HG03039 (cell line): ENCODE measurements around the gene SLC41A2.
"Not testable (repeated sequence)": the region's sequence is repeated elsewhere in the genome, so short reads cannot be mapped to it uniquely, and the experiment has no call there.

Experiments
- ATAC-seq: cut with Tn5 transposase; IDR thresholded peaks from one replicate; pipeline ENCODE4 v1.9.1; 2021; ENCODE audit warnings: mild to moderate bottlenecking, moderate library complexity; ENCODE audit not compliant: unreplicated experiment

The SLC41A2 gene

DNA sequence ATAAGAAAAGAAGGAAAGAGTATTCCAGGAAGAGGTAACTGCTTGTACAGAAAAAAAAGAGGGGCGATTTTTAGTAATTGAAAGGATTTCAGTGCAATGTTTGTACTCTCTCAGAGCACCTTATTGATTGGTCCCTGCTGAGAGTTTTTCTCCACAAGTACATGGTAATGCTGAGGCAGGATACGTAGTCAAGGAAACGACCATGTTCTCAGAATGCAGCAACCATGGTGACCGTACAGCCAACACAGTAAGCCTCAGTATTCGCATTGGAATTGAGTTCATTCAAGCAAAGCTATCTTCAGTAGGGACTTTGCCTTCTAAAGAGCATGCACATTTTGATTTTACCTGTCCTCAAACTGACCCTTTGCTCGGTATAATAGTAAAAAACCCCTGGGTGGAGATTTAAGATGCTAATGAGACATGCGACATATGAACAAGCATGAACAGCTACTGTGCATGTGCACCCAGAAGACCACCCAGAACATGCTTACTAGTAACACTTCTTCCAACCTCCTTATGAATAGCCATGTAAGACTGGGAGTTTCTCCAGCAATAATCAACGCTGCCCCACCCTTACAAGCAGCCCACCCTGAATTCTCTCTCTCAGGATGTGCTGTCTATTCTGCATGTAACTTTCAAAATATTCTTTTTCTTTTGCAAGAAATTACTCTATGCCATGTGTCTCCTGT lies 6.2 kb upstream of the SLC41A2 start:
- no peak for ATAC-seq

DNA sequence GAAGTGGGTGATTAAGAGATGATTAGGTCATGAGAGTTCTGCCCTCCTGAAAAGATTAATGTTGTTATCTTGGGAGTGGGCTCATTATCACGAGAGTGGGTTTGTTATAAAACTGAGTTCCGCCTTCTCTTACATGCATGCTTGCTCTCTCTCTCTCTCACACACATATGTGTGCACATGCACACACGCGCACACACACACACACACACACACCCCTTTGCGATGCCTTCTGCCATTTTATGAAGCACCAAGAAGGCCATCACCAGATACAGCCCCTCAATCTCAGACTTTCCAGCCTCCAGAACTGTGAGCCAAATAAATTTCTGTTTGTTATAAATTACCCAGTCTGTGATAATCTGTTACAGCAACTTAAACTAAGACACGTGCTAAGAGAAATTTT lies 5.7 kb upstream of the SLC41A2 start:
- no peak for ATAC-seq

DNA sequence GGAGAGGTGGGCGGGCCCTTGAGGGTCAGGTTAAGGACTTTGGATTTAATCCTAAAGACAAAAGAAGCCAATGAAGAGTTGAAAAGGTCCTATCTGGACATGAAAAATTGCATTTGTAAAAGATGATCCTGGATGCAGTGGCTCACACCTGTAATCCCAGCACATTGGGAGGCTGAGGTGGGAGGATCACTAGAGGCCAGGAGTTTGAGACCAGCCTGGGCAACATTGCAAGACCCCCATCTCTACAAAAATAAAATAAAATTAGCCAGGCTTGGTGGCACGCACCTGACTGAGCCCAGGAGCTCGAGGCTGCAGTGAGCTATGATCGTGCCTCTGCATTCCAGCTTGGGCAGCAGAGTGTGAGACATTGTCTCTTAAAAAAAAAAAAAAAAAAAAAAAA lies 2.4 kb upstream of the SLC41A2 start:
- ATAC-seq, result no peak

DNA sequence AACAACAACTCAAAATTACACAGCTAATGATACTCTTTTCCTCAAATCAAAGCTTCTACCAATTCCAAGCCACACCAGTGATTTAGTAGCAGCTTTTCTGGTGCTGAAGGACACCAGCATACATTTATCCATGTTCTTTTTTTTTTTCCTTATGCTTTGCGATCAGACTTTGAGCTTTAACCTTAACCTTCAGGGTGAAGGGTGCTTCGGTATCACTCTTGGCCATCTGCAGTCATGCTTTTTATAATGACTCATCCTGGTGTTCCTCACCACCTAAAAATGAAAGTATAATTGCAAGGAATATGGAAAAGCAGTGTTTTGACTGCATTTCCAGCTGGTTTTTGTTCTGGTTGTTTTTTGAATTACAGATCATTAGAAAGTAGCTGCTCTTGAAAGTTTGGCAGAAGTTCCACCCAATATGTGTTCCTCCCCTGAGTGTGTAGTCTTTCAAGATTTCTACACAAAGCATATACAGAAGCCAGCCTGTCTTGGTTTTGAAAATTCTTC lies 1.3 kb upstream of the SLC41A2 start:
- no peak for ATAC-seq

DNA sequence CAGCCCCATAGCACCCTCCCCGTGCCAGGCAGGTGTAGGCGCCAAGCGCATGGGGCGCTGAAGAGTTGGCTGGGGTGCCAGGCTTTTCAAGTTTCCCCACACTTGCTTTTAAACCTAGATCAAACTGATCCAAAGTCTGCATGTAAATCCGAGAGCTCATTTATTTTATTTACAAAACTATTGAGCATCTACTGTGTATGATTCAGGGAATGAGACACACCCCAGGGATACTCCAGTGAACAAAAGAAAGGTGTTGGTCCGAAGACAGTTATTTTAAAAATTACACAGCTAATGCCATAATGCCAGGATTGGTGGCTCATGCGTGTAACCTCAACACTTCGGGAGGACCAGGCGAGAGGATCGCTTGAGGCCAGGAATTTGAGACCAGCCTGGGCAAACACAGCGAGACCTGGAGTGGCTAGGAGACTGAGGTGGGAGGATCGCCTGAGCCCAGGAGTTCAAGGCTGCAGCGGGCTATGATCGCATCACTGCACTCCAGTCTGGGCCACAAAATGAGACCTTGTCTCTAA lies 780 bp upstream of the SLC41A2 start:
- ATAC-seq, result no peak

DNA sequence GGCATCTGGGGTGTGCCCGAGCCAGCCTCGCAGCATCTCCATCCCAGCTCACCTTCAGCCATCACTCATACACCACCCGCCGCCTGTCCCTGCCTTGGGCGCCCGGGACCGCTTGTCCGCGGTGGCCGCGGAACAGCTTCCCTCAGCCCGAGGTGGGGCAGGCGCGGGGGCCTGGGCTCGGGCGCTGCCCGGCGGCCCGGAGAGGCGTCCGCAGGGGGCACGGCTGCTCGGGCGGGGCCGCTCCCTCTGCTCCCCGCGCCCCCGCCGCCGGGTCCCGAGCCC lies 430 bp downstream of the SLC41A2 start:
- no peak for ATAC-seq

DNA sequence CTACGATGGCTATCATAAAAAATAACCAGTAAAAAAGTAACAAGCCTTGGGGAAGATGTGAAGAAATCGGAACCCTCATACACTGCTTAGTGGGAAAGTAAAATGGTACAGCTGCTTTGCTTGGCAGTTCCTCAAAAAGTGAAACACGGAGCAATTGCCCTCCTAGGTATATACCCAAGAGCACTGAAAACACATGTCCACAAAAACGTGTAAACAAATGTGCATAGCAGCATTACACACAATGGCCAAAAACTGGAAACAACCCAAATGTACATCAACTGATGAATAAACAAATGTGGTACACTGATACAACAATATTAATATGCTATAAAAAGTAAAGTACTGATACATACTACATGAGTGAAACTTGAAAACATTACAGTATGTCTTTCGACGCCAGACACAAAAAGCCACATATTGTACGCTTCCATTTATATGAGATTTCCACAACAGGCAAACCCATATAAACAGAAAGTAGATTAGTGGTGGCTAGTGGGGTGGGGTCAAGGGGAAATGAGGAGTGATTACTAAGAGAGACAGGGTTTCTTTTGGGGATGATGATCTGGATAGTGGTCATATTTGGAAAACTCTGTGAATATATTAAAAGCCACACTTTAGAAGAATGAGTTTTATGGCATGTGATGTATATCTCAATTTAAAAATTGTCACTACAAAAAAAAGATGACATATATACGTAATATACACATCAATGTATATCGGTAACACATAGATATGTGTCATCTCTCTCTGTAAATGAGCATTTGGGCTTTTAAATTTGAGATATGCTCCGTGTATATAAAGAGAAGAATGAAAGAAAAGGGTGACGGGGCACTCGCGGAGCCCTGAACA lies 996 bp downstream of the SLC41A2 start:
- ATAC-seq, result no peak

DNA sequence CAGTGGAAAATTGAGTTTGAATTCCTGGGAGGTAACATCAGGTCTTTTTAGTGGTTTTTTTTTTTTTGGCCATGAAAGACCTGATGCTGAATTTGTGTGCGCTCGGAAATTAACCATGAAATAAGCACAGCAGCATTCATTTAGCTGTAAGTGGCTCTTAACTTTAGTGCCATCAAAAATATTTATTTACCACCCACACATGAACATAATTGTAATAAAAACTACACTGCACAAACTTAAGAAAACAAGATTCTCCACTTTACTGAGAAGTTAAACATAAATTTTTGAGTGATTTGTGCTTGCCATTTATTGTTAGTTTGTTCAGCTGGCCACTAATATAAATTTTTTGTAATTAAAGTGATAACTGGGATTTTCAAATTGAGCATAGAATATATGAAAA lies 2.4 kb downstream of the SLC41A2 start:
- no peak for ATAC-seq

DNA sequence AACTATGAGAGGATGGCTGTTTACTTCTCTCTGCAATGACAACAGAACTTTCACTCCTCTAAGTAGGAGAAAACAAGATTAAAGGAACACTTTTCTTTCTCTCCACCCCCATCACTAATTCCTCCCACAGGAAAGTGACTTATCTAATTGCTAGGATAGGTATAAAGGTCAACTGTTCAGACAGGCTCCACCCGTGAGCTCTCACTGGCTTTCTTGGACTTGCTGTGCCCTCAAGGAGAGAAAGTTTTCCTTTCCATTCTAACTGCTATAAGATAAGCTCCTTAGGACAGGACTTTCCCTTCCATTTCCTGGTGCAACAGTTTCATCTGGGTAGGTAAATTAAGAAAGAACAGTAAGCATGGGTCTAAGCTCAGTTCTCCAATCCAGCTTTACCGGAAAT lies 4.8 kb downstream of the SLC41A2 start:
- ATAC-seq, result no peak

DNA sequence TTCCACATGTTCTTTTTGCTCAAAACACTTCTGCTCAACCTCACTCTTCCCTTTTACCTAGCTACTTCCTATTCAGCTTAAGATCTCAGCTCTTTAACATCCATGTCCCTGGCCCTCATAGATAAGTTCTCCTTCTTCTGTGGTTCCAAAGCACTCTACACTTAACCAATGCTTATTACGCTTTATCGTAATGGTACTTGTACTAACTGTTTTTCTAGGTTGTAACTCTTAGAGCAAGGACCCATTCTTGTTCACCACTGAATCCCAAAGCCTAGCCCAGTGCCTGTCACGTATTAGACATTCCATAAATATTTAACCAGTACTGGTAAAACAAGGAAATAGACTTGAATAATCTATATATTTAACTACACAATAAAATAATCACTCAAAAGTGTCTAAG lies 5.3 kb downstream of the SLC41A2 start:
- ATAC-seq, result no peak

DNA sequence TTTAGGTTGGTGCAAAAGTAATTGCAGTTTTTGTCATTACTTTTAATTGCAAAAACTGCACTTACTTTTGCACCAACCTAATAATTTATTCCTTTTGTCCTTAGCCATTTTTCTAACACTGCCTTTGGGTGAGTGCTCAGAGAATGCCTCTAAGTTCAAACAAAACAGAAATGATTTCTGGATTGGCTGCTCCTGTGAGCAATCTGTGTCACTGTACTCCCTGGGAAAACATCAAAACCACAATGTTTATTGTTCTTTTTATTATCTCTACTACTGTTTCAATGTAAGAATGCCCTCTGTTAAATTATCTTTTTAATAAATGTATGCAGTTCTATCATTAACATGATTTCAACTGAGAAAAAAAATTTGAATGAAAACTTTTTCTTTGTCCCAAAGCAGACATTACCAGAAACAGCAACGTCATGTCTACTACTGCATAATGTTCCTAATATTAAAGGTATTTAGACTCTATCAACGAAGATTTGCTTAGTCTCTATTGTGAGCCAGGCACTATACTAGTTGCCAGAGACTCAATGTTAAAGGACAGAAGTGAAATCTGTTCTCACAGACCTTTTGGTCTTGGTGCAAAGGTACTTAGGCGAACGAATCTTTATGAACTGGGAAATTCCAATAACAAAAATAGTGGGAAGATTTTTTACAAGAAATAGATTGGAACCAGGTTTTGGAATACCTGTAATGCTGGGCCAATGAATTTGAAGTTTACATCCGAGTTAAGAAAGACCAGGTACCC lies 6.2 kb downstream of the SLC41A2 start:
- ATAC-seq, result no peak

DNA sequence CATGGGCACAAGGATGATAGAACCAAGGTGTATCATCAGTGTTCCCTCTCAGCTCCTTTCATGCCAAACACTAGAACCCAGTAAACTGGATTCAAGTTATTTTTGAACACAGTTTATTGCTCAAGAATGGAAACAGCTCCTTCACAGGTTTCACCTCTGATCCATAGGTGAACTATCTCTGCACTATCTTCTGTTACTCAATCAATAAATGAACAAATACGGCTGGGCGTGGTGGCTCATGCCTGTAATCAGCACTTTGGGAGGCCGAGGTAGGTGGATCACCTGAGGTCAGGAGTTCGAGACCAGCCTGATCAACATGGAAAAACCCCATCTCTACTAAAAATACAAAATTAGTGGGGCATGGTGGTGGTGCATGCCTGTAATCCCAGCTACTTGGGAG lies 9.4 kb downstream of the SLC41A2 start:
- not testable (repeated sequence) for ATAC-seq

DNA sequence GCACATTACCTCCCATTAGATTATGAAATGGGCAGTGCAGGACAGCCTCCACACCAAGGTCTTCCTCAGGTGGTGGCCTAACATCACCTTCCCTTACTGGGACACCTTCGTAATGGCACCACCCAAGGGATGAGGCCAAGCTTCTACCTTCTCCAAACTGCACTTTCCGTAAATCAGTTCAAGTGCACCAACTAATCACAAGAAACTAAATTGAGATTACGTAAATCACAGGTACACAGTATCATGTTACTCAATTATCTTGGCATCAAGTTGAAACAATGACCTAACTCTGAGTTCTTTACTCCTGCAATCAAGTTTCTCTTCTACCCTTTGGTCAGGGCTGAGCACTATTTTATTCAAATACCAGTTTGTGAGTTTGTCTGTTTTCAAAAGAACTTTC lies 13.8 kb downstream of the SLC41A2 start:
- ATAC-seq, result no peak

DNA sequence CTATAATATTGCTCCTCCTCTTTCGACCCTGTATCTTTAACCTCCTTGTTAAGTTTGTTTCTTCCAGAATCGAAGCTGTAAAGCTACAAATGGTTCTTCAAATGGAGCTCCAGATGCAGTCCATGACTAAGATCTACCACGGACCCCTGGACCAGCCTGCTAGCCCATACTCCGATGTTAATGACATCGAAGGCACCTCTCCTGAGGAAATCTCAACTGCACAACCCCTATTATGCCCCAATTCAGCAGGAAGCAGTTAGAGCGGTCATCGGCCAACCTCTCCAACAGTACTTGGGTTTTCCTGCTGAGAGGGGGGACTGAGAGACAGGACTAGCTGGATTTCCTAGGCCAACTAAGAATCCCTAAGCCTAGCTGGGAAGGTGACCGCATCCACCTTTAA lies 14.7 kb downstream of the SLC41A2 start:
- ATAC-seq, result not testable (repeated sequence)

DNA sequence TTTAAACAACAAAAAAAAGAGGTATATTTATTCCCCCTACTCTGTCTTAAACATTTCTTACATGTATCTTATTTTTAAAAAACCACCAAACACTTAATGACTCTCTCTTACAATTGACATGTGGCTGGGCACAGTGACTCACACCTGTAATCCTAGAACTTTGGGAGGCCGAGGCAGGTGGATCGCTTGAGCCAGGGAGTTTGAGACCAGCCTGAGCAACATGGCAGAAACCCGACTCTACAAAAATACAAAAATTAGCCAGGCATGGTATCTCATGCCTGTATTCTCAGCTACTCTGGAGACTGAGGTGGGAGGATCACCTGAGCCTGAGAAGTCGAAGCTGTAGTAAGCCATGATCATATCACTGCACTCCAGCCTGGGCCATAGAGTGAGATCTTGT lies 16.0 kb downstream of the SLC41A2 start:
- no peak for ATAC-seq

DNA sequence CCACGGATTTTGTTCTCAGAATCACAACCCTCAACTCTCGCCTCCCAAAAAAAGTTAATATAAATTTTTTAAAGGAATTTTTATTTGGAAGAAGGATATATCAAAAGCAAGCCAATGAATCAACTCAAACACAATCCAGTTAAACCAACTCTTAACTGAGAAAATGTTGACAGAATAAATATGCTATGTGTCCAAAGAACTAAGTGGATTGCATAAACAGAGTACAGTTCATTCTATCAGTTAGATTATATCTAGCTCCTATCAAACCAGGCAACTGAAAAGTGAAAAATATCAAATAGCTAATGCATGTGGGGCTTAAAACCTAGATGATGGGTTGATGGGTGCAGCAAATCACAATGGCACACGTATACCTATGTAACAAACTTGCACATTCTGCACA lies 16.6 kb downstream of the SLC41A2 start:
- no peak for ATAC-seq

DNA sequence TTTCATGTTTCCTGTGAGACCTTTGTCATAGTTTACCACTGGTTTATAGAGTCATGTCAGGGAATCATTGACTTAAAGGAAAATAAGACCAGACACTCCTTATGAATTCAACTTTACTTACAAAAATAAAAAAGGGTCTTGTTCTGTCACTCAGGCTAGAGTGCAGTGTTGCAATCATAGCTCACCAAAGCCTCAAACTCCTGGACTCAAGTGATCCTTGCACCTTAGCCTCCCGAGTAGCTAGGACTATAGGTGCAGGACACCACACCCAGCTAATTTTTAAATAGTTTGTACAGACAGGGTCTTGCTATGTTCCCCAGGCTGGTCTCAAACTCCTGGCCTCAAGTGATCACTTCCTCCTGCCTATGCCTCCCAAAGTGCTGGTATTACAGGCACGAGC lies 19.0 kb downstream of the SLC41A2 start:
- no peak for ATAC-seq

DNA sequence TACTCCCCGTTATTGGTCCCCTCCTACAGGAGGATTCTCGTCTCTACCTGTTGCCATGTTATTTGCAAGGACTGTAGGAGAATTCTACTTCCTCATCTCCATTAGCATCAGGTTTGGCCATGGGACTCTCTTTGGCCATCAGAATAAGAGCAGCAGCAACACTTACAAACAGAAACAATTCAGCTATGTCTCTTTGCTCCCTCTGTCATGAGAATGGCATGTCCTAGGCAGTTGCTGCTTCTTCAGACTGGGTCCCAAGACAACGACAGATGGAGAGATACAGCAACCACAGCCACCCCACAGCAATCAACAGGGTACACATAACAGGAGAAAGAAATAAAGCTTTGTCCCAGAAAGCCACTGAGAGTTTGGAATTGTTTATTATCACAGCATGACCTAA lies 19.7 kb downstream of the SLC41A2 start:
- no peak for ATAC-seq

DNA sequence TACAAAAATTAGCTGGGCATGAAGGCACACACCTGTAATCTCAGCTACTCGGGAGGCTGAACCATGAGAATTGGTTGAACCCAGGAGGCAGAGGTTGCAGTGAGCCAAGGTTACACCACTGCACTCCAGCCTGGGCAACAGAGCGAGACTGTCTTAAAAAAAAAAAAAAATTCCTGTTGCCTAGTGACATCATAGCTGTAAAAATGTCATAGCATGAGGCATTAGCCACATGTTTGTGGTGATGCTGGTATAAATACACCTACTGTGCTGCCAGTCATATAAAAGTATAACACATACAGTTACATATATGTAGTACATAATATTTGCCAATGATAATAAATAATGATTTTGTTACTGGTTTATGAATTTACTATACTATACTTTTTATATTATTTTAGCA lies 22.2 kb downstream of the SLC41A2 start:
- ATAC-seq, result no peak

DNA sequence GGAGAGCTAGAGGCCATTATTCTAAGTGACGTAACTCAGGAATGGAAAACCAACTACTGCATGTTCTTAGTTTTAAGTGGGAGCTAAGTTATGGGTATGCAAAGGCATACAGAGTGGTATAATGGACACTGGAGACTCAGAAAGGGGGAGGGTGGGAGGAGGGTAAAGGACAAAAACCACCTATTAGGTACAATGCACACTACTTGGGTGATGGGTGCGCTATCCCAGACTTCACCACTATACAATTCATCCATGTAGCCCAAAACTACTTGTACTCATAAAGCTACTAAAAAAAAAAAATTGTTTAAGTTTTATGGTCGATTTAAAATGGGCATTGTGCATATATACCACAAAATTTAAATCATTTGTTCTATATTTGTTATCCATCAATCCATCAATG lies 24.3 kb downstream of the SLC41A2 start:
- no peak for ATAC-seq

DNA sequence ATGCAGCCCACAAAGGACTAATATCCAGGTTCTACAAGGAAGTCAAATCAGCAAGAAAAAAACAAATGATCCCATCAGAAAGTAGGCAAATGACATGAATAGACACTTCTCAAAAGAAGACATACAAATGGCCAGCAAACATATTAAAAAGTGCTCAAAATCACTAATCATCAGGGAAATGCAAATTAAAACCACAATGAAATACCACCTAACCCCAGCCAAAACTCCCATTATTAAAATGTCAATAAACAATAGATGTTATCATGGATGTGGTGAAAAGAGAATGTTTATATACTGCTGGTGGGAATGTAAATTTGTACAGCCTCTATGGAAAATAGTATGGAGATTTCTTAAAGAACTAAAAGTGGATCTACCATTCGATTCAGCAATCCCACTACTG lies 25.0 kb downstream of the SLC41A2 start:
- no peak for ATAC-seq
